Endothelial cell of umbilical vein (primary cell): ENCODE data around the gene XAF1. TPM values are rescaled to one million over a fixed set of nuclear protein-coding genes. Genes with fewer than 3 reads are reported as not detected.

Source experiments
- BruUV-seq: library from RNA; stranded (reverse); fragments of 400-500 nt; replicated peaks from 2 replicates; lab custom pipeline; 2021; lab: Mats Ljungman, UMichigan
- CTCF ChIA-PET: fragments of 300-600, 350-600 bp; sonication (Branson Sonifier 250); formaldehyde crosslinking; loops from one replicate; lab custom pipeline; 2021; ENCODE audit warnings: antibody characterized with exemption, inconsistent platforms; lab: Charles Lee
- POLR2A ChIA-PET: fragments of 300-600, 350-600 bp; sonication (Branson Sonifier 250); formaldehyde crosslinking; loops from one replicate; lab custom pipeline; 2021; ENCODE audit warnings: antibody characterized with exemption, inconsistent platforms; lab: Charles Lee
- DNase-seq: peaks from one replicate; pipeline ENCODE4 v3.0.0-alpha.2; 2011; ENCODE audit warnings: low read depth, low spot score
- FAIRE-seq: peaks from 2 replicates; lab custom pipeline; 2011; peaks lifted over from hg19 to GRCh38; lab: Jason Lieb, UNC
- H2AFZ ChIP-seq: 2 replicates; pipeline ENCODE4 v1.6.0; 2012; ENCODE audit warnings: low read depth, low read length, control low read depth, inconsistent platforms
- H3K27ac ChIP-seq: 2 replicates; pipeline ENCODE4 v1.5.1; 2011; ENCODE audit warnings: low read depth, mild to moderate bottlenecking, control low read depth, low read length, moderate library complexity; ENCODE audit not compliant: insufficient read depth
- H3K27me3 ChIP-seq, 2 experiments: 2 replicates each; pipeline versions ENCODE4 v1.6.0 to v1.6.1; 2011; ENCODE audit warnings: low read length in 2 of 2, mixed read lengths in 1 of 2; ENCODE audit not compliant: control insufficient read depth in 2 of 2, insufficient read depth in 2 of 2
- H3K36me3 ChIP-seq, 2 experiments: 2 replicates in 1 of 2; 3 replicates in 1 of 2; pipeline ENCODE4 v1.5.1; 2011; ENCODE audit warnings: low read length in 2 of 2, mild to moderate bottlenecking in 1 of 2, moderate library complexity in 1 of 2; ENCODE audit not compliant: control insufficient read depth in 2 of 2, insufficient read depth in 2 of 2; ENCODE audit errors: extremely low read depth in 1 of 2
- H3K4me1 ChIP-seq: 3 replicates; pipeline ENCODE4 v1.5.1; 2011; ENCODE audit warnings: mild to moderate bottlenecking, low read length; ENCODE audit not compliant: control insufficient read depth, insufficient read depth; ENCODE audit errors: extremely low read depth
- H3K4me2 ChIP-seq: 2 replicates; pipeline ENCODE4 v1.6.1; 2011; ENCODE audit warnings: low read length, control low read depth, mixed read lengths; ENCODE audit not compliant: insufficient read depth
- H3K4me3 ChIP-seq, 3 experiments: fragments of 200-600 bp in 1 of 3; sonication (generic), shearing (Covaris generic) in 1 of 3; replicated peaks in 1 of 3; 2 replicates each; pipeline ENCODE4 v1.5.1; 2011 to 2016; ENCODE audit warnings: control low read depth in 3 of 3, low read length in 3 of 3, mild to moderate bottlenecking in 2 of 3, inconsistent platforms in 1 of 3, low read depth in 1 of 3, moderate library complexity in 1 of 3; ENCODE audit not compliant: insufficient read depth in 1 of 3
- H3K79me2 ChIP-seq: 2 replicates; pipeline ENCODE4 v1.6.0; 2012; ENCODE audit warnings: low read length, inconsistent platforms; ENCODE audit not compliant: control insufficient read depth, insufficient read depth
- H3K9ac ChIP-seq: replicated peaks from 2 replicates; pipeline ENCODE3; 2011; ENCODE audit warnings: low read length, control low read depth; ENCODE audit not compliant: insufficient read depth; ENCODE audit errors: extremely low read depth
- H3K9me1 ChIP-seq: replicated peaks from 3 replicates; pipeline ENCODE4 v1.6.0; 2011; ENCODE audit warnings: mild to moderate bottlenecking, low read length; ENCODE audit not compliant: control insufficient read depth, insufficient read depth; ENCODE audit errors: extremely low read depth
- H3K9me3 ChIP-seq: replicated peaks from 2 replicates; pipeline ENCODE4 v1.5.1; 2012; ENCODE audit warnings: low read length, inconsistent platforms; ENCODE audit not compliant: control insufficient read depth, insufficient read depth
- H4K20me1 ChIP-seq: replicated peaks from 2 replicates; pipeline ENCODE3; 2011; ENCODE audit warnings: mild to moderate bottlenecking, low read length; ENCODE audit not compliant: control insufficient read depth, insufficient read depth; ENCODE audit errors: extremely low read depth
- EZH2 ChIP-seq: IDR thresholded peaks from 2 replicates; pipeline ENCODE4 v1.6.1; 2012; ENCODE audit warnings: borderline replicate concordance, low read depth, mild to moderate bottlenecking, moderate library complexity, low read length, inconsistent platforms; ENCODE audit not compliant: severe bottlenecking
- FOS ChIP-seq: IDR thresholded peaks from 2 replicates; pipeline ENCODE4 v1.6.1; 2011; ENCODE audit warnings: mild to moderate bottlenecking, low read length, moderate library complexity, borderline replicate concordance; ENCODE audit not compliant: insufficient read depth
- GATA2 ChIP-seq: IDR thresholded peaks from 2 replicates; pipeline ENCODE4 v1.7.0; 2011; ENCODE audit warnings: low read depth, mild to moderate bottlenecking, moderate library complexity, mixed read lengths, low read length; ENCODE audit not compliant: insufficient read length, insufficient read depth
- JUN ChIP-seq: IDR thresholded peaks from 2 replicates; pipeline ENCODE4 v1.6.1; 2011; ENCODE audit warnings: borderline replicate concordance, low read depth; ENCODE audit not compliant: insufficient read length, insufficient read depth
- MAX ChIP-seq: IDR thresholded peaks from 2 replicates; pipeline ENCODE4 v1.6.1; 2011; ENCODE audit not compliant: insufficient read depth, insufficient read length
- MYC ChIP-seq: IDR thresholded peaks from one replicate; pipeline ENCODE4 v1.6.1; 2011; ENCODE audit warnings: mild to moderate bottlenecking, low read depth, low read length
- POLR2A ChIP-seq: IDR thresholded peaks from 2 replicates; pipeline ENCODE4 v1.6.1; 2012; ENCODE audit warnings: low read depth, mild to moderate bottlenecking, control low read depth, low read length
- POLR2AphosphoS5 ChIP-seq: IDR thresholded peaks from 2 replicates; pipeline ENCODE4 v1.6.1; 2012; ENCODE audit warnings: low read depth, mild to moderate bottlenecking, control low read depth, low read length, moderate library complexity; ENCODE audit not compliant: insufficient read depth
- dilution Hi-C: fragments of 300-500 bp; cut with MboI; formaldehyde crosslinking; loops from one replicate; pipeline ENCODE4 v1.15.0; 2019; ENCODE audit warnings: low sequenced_read_pairs; ENCODE audit not compliant: extremely low pct_ligation_motif_present
- intact Hi-C: fragments of 100-400 bp; cut with micrococcal nuclease; formaldehyde crosslinking; loops from one replicate; pipeline ENCODE4 v1.10.0; 2022
- polyA plus RNA-seq, 4 experiments: library from polyadenylated mRNA; depleted of rRNA in 3 of 4; stranded (reverse) in 3 of 4; unstranded in 1 of 4; fragments of >200 nt; gene quantifications; 2 replicates each; pipeline versions ENCODE4 v1.2.1 to v1.2.3, GENCODE V29; 2011 to 2012; ENCODE audit warnings: missing spikeins in 1 of 4
- total RNA-seq: library from RNA; stranded (reverse); gene quantifications from 2 replicates; pipeline ENCODE4 v1.2.3, GENCODE V29; 2021
- TF ChIP-seq, protein P1 (sequence below), 2 donors: IDR thresholded peaks; 1 replicate in 1 of 2; 2 replicates in 1 of 2; pipeline ENCODE4 v1.5.1; 2011; ENCODE audit warnings: low read length in 2 of 2, mild to moderate bottlenecking in 2 of 2, moderate library complexity in 2 of 2, control low read depth in 1 of 2, inconsistent platforms in 1 of 2, low read depth in 1 of 2; ENCODE audit not compliant: insufficient read depth in 1 of 2; ENCODE audit errors: extremely low read depth in 1 of 2

The XAF1 gene
- total and polyA plus RNA-seq, 2 donors (not counting 3 experiments of a cell fraction or from before 2014, with no cell fraction given) = 6.3 to 21.5 TPM

- Histone ChIP-seq H3K9me1 (no peaks in the 10 kb centered on the region), H3K4me1 (no peaks in the 10 kb centered on the region), H3K4me3 (no peak overlapping the region), H3K36me3 (no peaks in the 10 kb centered on the region), H3K79me2 (no peaks in the 10 kb centered on the region), H3K4me2 (no peak overlapping the region), H2AFZ (no peak overlapping the region), H4K20me1 (no peaks in the 10 kb centered on the region), H3K27ac (no peak overlapping the region), H3K9me3 (no peaks in the 10 kb centered on the region), H3K27me3 (peaks cover 28 to 32% of the 10 kb centered on the region in 2 experiments), H3K9ac (no peak overlapping the region)
- intact Hi-C loops = no loop called here
- ChIA-PET POLR2A (no interaction called here), CTCF (interaction anchor here (1.0 to 1.5 kb wide), 2 partner anchors 8 to 129 kb away, joined by 3 read pairs; no protein-coding TSS in a partner anchor)
- DNase-seq (no peak), FAIRE-seq (no peak)
- TF ChIP-seq MAX (no peak), JUN (no peak)
- no TSS peak for BruUV-seq
- dilution Hi-C loops = no loop called here
Observed at GRCh38 chr17:6714315-6714874, 41.5 kb upstream of the XAF1 start.

DNA sequence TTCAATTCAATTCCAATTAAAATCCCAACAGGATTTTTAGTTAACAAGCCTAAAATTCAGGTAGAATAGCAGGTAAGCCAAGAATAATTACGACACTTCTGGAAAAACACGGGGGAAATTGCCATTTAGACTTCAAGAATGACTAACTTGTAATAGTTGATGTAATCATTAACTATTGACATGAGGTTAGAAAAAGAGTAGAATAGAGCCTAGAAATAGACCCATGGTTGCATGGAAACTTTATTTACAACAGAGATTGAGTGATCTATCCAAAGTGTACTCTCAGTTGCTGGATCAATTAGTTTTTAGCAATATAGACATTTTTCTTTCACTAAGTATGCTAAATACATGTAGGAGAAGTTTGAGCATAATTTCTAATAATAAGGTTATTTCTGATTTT, 39.1 kb upstream of the XAF1 start:
- FAIRE-seq = no peak
- Histone ChIP-seq H3K9me1 (no peaks in the 10 kb centered on the region), H3K27ac (no peak overlapping the region), H3K4me1 (no peaks in the 10 kb centered on the region), H2AFZ (no peak overlapping the region), H3K79me2 (no peaks in the 10 kb centered on the region), H3K27me3 (peaks cover 20 to 36% of the 10 kb centered on the region in 2 experiments), H3K9ac (no peak overlapping the region), H3K36me3 (no peaks in the 10 kb centered on the region), H3K9me3 (no peaks in the 10 kb centered on the region), H3K4me2 (no peak overlapping the region), H4K20me1 (no peaks in the 10 kb centered on the region), H3K4me3 (no peak overlapping the region)
- intact Hi-C loops = no loop called here
- POLR2A ChIA-PET = no interaction called here
- TF ChIP-seq EZH2 (no peak), MYC (no peak), MAX (no peak), FOS (no peak), POLR2A (no peak), GATA2 (no peak), JUN (no peak), POLR2AphosphoS5 (no peak)
- TF ChIP-seq, protein P1, sequence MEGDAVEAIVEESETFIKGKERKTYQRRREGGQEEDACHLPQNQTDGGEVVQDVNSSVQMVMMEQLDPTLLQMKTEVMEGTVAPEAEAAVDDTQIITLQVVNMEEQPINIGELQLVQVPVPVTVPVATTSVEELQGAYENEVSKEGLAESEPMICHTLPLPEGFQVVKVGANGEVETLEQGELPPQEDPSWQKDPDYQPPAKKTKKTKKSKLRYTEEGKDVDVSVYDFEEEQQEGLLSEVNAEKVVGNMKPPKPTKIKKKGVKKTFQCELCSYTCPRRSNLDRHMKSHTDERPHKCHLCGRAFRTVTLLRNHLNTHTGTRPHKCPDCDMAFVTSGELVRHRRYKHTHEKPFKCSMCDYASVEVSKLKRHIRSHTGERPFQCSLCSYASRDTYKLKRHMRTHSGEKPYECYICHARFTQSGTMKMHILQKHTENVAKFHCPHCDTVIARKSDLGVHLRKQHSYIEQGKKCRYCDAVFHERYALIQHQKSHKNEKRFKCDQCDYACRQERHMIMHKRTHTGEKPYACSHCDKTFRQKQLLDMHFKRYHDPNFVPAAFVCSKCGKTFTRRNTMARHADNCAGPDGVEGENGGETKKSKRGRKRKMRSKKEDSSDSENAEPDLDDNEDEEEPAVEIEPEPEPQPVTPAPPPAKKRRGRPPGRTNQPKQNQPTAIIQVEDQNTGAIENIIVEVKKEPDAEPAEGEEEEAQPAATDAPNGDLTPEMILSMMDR (IDR thresholded peaks at IDR 0.05; ENCODE audit: extremely low read depth in 1 of 2, insufficient read depth in 1 of 2, low read depth in 1 of 2, low read length in 2 of 2) = no peak
- dilution Hi-C loops = no loop called here
- no peak for DNase-seq
- CTCF ChIA-PET = interaction anchor here (0.7 kb wide), 1 partner anchor 24 kb away, joined by 3 read pairs; no protein-coding TSS in a partner anchor
- no TSS peak for BruUV-seq
